AG09309 (cell line): ENCODE measurements around the gene CD37.
"Not testable (repeated sequence)": the region's sequence is repeated elsewhere in the genome, so short reads cannot be mapped to it uniquely, and the experiment has no call there.

Experiments used
- DNase-seq: peaks from one replicate; pipeline ENCODE4 v3.0.0-alpha.2; 2010; ENCODE audit warnings: low read depth
- H3K4me3 ChIP-seq: 2 replicates; pipeline ENCODE4 v1.5.1; 2011; ENCODE audit warnings: mild to moderate bottlenecking, low read depth, low read length, moderate library complexity; ENCODE audit not compliant: control insufficient read depth
- CTCF ChIP-seq: IDR thresholded peaks from 2 replicates; pipeline ENCODE4 v1.5.1; 2011; ENCODE audit warnings: mild to moderate bottlenecking, low read depth, low read length, inconsistent platforms; ENCODE audit not compliant: insufficient read depth, control insufficient read depth; ENCODE audit errors: missing control alignments

The CD37 gene, protein sequence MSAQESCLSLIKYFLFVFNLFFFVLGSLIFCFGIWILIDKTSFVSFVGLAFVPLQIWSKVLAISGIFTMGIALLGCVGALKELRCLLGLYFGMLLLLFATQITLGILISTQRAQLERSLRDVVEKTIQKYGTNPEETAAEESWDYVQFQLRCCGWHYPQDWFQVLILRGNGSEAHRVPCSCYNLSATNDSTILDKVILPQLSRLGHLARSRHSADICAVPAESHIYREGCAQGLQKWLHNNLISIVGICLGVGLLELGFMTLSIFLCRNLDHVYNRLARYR

GRCh38 chr19:49335071-49335783 is at the start of gene CD37:
Gene CD37, plus strand, starts transcription at chr19:49335406. Its CDS starts 135 bp downstream, at chr19:49335541.
- DNase-seq = no peak
- no peak for TF ChIP-seq CTCF
- H3K4me3 ChIP-seq = no peak within 1 kb of the TSS

DNA sequence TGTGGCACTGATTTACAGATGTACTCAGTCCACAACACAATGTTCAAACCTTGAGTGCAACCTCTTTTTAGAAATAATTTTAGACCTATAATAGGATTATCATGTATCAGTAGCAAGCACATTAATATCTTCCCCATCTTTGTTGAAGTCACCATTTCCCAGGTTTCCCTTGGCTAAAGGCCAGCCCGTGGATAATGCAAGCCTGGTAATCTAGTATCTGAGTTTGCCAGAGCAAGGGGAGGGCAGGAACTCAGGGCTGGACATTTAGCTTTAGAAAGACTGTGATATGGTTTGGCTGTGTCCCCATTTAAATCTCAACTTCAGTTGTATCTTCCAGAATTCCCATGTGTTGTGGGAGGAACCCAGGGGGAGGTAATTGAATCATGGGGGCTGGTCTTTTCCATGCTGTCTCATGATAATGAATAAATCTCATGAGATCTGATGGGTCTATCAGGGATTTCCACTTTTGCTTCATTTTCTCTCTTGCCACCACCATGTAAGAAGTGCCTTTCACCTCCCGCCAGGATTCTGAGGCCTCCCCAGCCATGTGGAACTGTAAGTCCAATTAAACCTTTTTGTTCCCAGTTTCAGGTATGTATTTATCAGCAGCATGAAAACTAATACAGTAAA is 48.0 kb upstream of the CD37 start:
- H3K4me3 ChIP-seq = no peak overlapping the region
- no peak for TF ChIP-seq CTCF
- no peak for DNase-seq

GRCh38 chr19:49288205-49288604 is 47.0 kb upstream of the CD37 start:
- H3K4me3 ChIP-seq, DNase-seq: not testable (repeated sequence)

DNA sequence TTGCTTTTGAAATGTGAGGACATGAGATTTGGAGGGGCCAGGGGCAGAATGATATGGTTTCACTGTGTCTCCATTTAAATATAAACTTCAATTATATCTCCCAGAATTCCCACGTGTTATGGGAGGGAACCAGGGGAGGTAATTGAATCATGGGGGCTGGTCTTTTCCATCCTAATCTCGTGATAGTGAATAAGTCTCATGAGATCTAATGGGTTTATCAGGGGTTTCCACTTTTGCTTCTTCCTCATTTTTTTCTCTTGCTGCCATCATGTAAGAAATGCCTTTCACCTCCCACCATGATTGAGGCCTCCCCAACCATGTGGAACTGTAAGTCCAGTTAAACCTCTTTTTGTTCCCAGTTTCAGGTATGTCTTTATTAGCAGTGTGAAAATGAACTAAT is 45.9 kb upstream of the CD37 start:
- not testable (repeated sequence) for DNase-seq, H3K4me3 ChIP-seq

DNA sequence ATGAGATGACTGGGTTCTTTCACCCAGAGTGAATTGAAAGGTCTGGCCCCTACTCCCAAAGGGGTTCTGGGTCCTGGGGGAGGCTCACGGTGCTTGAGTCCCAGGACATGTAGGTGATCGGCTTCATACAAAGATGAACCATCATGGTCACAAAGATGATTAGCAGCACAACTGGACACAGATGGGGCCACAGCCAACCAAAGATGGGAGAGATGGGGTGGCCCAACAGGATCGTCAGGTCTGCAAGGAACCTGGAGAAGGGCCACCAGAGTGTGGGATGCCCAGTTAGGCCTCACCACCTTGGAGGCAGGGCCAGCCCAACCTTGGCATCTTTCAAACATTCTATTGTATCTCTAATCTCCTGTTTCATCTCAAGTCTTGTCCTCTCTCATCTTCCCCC is 44.7 kb upstream of the CD37 start:
- no peak overlapping the region for H3K4me3 ChIP-seq
- TF ChIP-seq CTCF = no peak
- DNase-seq = no peak

DNA sequence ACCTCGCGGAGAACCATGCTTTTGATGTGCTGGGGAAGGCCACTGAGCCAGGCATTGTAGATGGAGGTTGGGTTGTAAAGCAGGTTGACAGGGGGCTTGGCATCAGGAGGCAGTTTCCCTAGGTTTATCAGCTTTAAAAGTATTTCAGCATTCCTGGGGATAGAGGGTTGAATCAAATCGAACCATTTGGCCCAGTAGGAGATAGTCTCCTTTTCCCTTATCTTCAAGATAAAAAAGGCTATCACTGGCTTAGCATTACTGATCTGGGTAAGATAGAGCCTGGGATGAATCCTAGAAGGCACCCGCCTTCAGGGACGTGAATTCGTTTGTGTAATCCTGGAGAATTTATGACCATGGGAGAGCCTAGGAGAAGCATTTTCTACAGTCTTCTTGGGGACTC is 40.8 kb upstream of the CD37 start:
- no peak for DNase-seq
- H3K4me3 ChIP-seq = no peak overlapping the region
- no peak for TF ChIP-seq CTCF

DNA sequence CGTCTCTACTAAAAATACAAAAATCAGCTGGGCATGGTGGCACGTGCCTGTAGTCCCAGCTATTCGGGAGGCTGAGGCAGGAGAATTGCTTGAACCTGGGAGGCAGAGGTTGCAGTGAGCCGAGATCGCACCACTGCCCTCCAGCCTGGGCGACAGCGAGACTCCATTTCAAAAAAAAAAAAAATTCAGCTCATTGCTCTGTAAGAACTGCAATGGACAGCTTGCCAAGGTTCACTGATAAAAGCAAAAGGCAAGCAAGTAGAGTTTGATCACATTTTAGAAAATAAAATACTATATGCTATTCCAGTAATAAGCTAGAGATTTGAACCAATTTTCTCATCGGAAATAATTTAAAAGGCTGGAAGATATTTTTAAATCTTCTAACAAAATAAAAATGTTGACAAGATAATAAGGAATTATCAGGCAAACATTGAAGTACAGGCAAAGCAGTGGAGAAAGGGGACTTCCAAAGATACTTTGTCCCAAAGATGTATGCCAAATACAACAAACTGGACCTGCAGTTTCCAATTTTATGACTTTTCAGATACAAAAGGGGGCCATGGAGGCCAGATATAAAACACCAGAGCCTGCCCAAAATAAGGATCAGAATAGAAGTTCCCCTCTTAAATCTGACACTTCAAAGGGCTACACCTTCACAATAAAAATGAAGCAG is 39.9 kb upstream of the CD37 start:
- TF ChIP-seq CTCF = no peak
- H3K4me3 ChIP-seq = no peak overlapping the region
- no peak for DNase-seq
